Mesendoderm (in vitro differentiated cells): ENCODE measurements around the gene WASF3.
A peak's percentile ranks its signal among the peaks of the same experiment; 100 is the strongest.

Source experiments
- DNase-seq: peaks from one replicate; pipeline ENCODE4 v3.0.0; 2013
- H2AK5ac ChIP-seq: 2 replicates; pipeline ENCODE4 v1.6.1; 2013; ENCODE audit warnings: low read length, inconsistent platforms
- H2BK120ac ChIP-seq: 2 replicates; pipeline ENCODE4 v1.6.1; 2013; ENCODE audit warnings: low read depth, mild to moderate bottlenecking, low read length, moderate library complexity, mixed read lengths
- H2BK15ac ChIP-seq: replicated peaks from 2 replicates; pipeline ENCODE4 v1.6.1; 2013; ENCODE audit warnings: low read depth, mild to moderate bottlenecking, moderate library complexity
- H2BK5ac ChIP-seq: 2 replicates; pipeline ENCODE4 v1.6.1; 2013; ENCODE audit warnings: low read length, inconsistent platforms
- H3K18ac ChIP-seq: 2 replicates; pipeline ENCODE4 v1.6.1; 2013; ENCODE audit warnings: mild to moderate bottlenecking, low read length, mixed read lengths
- H3K23ac ChIP-seq: one replicate; pipeline ENCODE4 v1.6.1; 2013; ENCODE audit warnings: low read length
- H3K27ac ChIP-seq: 2 replicates; pipeline ENCODE4 v1.5.1; 2013; ENCODE audit warnings: low read depth, mild to moderate bottlenecking, inconsistent platforms, low read length, moderate library complexity
- H3K27me3 ChIP-seq: 2 replicates; pipeline ENCODE4 v1.6.1; 2013; ENCODE audit warnings: low read length, control low read depth, mild to moderate bottlenecking, inconsistent platforms; ENCODE audit not compliant: insufficient read depth, poor library complexity
- H3K36me3 ChIP-seq: 2 replicates; pipeline ENCODE4 v1.6.1; 2013; ENCODE audit warnings: low read length, inconsistent platforms; ENCODE audit not compliant: control insufficient read depth, insufficient read depth
- H3K4ac ChIP-seq: one replicate; pipeline ENCODE4 v1.6.1; 2013; ENCODE audit warnings: low read depth, mild to moderate bottlenecking, low read length, moderate library complexity
- H3K4me1 ChIP-seq: 2 replicates; pipeline ENCODE4 v1.6.1; 2013; ENCODE audit warnings: low read depth, low read length, inconsistent platforms; ENCODE audit not compliant: control insufficient read depth
- H3K4me2 ChIP-seq: 2 replicates; pipeline ENCODE4 v1.6.1; 2013; ENCODE audit warnings: low read length
- H3K4me3 ChIP-seq: 2 replicates; pipeline ENCODE4 v1.5.1; 2013; ENCODE audit warnings: mild to moderate bottlenecking, low read length
- H3K56ac ChIP-seq: one replicate; pipeline ENCODE4 v1.6.1; 2013; ENCODE audit warnings: low read length
- H3K79me1 ChIP-seq: 2 replicates; pipeline ENCODE4 v1.6.1; 2013; ENCODE audit warnings: low read length, inconsistent platforms
- H3K79me2 ChIP-seq: 2 replicates; pipeline ENCODE4 v1.6.1; 2013; ENCODE audit warnings: mild to moderate bottlenecking, low read length; ENCODE audit not compliant: control insufficient read depth, insufficient read depth
- H3K9ac ChIP-seq: 2 replicates; pipeline ENCODE4 v1.6.1; 2013; ENCODE audit warnings: low read length, inconsistent platforms
- H4K5ac ChIP-seq: one replicate; pipeline ENCODE4 v1.6.1; 2013; ENCODE audit warnings: low read length
- H4K8ac ChIP-seq: one replicate; pipeline ENCODE4 v1.6.1; 2013; ENCODE audit warnings: low read depth, mild to moderate bottlenecking, control low read depth, low read length, moderate library complexity
- WGBS: extraction: QIAGEN DNeasy Blood & Tissue Kit; methylation state at CpG from one replicate; pipeline ENCODE4 v1.1.7; 2013; ENCODE audit warnings: low lambda C conversion rate, missing lambda C conversion rate; ENCODE audit not compliant: insufficient coverage; ENCODE audit errors: extremely low coverage; 5-methylcytosine and 5-hydroxymethylcytosine counted together

The WASF3 gene

GRCh38 chr13:26548205-26548765 is 9.2 kb upstream of the WASF3 start:
- Histone ChIP-seq H3K4me1 (no peaks in the 10 kb centered on the region), H3K4me2 (no peak overlapping the region), H3K27me3 (no peaks in the 10 kb centered on the region), H3K56ac (no peak overlapping the region), H3K4ac (no peak overlapping the region), H3K4me3 (no peak overlapping the region), H3K27ac (no peak overlapping the region), H3K79me1 (no peaks in the 10 kb centered on the region), H2BK5ac (no peak overlapping the region), H4K8ac (no peak overlapping the region), H2BK120ac (no peak overlapping the region), H3K9ac (no peak overlapping the region), H4K5ac (no peak overlapping the region), H3K18ac (no peak overlapping the region), H3K79me2 (no peaks in the 10 kb centered on the region), H2AK5ac (no peak overlapping the region), H3K23ac (no peak overlapping the region), H3K36me3 (no peaks in the 10 kb centered on the region), H2BK15ac (no peak overlapping the region)
- WGBS, result no CpG with 5 or more reads among the region's 5 CpGs
- DNase-seq, result no peak

DNA sequence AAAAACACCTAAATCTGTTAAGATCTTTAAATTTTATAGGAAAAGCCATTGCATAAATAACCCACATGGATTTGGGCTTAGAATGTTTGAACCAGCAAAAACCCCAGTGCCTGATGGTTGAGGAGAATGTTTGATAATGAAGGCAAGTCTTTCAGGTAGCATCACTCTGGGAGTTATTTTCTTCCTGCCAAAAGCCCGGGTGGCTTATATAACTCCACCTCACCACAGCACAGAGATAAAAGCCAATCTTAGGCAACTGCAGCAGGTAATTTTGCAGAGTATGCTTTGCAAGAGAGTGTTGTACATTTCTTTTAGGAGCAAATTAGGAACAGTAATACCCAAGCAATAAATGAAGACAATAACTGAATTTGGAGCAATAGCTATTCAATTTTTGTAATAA is 7.8 kb upstream of the WASF3 start:
- no peak for DNase-seq
- H2BK15ac ChIP-seq, result no peak overlapping the region
- no peak overlapping the region for H3K27ac ChIP-seq
- no peaks in the 10 kb centered on the region for H3K4me1 ChIP-seq
- no peak overlapping the region for H3K18ac ChIP-seq
- H3K79me1 ChIP-seq, result no peaks in the 10 kb centered on the region
- H2AK5ac ChIP-seq, result no peak overlapping the region
- H3K4ac ChIP-seq, result no peak overlapping the region
- no peaks in the 10 kb centered on the region for H3K79me2 ChIP-seq
- H3K4me2 ChIP-seq, result no peak overlapping the region
- no peaks in the 10 kb centered on the region for H3K36me3 ChIP-seq
- H3K27me3 ChIP-seq, result no peaks in the 10 kb centered on the region
- H3K9ac ChIP-seq, result no peak overlapping the region
- H3K4me3 ChIP-seq, result no peak overlapping the region
- no peak overlapping the region for H3K23ac ChIP-seq
- H4K5ac ChIP-seq, result no peak overlapping the region
- peak overlapping the region; percentile 44 for H4K8ac ChIP-seq
- no peak overlapping the region for H2BK5ac ChIP-seq
- H2BK120ac ChIP-seq, result no peak overlapping the region
- no peak overlapping the region for H3K56ac ChIP-seq
- WGBS, result no CpG with 5 or more reads among the region's 1 CpG

GRCh38 chr13:26551255-26551860 is 6.1 kb upstream of the WASF3 start:
- Histone ChIP-seq H3K18ac (no peak overlapping the region), H3K4me1 (no peaks in the 10 kb centered on the region), H2BK120ac (no peak overlapping the region), H4K5ac (no peak overlapping the region), H3K79me2 (no peaks in the 10 kb centered on the region), H3K9ac (no peak overlapping the region), H3K4me2 (no peak overlapping the region), H3K79me1 (no peaks in the 10 kb centered on the region), H3K27me3 (no peaks in the 10 kb centered on the region), H3K56ac (no peak overlapping the region), H4K8ac (no peak overlapping the region), H2AK5ac (no peak overlapping the region), H3K4ac (no peak overlapping the region), H3K27ac (no peak overlapping the region), H3K36me3 (no peaks in the 10 kb centered on the region), H3K4me3 (no peak overlapping the region), H2BK5ac (no peak overlapping the region), H3K23ac (no peak overlapping the region), H2BK15ac (no peak overlapping the region)
- no CpG with 5 or more reads among the region's 6 CpGs for WGBS
- no peak for DNase-seq

DNA sequence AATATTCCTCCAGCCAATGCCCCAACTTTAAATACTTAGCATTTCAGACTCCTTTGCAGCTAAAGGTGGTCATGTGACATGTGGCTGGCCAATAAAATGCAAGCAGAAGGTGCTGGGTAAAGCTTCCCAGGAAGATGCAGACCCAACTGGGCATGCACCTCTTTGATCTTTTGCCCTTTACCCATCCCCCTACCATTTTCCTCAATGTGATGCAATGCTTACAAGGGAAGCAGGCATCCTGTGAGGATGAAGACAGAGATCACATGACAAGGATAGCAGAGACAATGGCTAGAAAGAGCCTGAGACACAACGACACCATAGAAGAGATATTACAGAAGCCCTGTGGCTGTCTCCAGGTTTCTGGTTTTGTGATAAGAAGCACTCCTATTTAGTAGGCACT is 2.1 kb upstream of the WASF3 start:
- no CpG with 5 or more reads among the region's 1 CpG for WGBS
- DNase-seq, result peak; percentile 40
- Histone ChIP-seq H2BK5ac (no peak overlapping the region), H3K79me2 (no peaks in the 10 kb centered on the region), H3K36me3 (no peaks in the 10 kb centered on the region), H3K27me3 (no peaks in the 10 kb centered on the region), H2BK15ac (no peak overlapping the region), H3K27ac (no peak overlapping the region), H3K56ac (no peak overlapping the region), H3K18ac (no peak overlapping the region), H3K79me1 (no peaks in the 10 kb centered on the region), H3K4me1 (no peaks in the 10 kb centered on the region), H3K23ac (no peak overlapping the region), H3K9ac (no peak overlapping the region), H2AK5ac (no peak overlapping the region), H3K4ac (no peak overlapping the region), H2BK120ac (no peak overlapping the region), H3K4me3 (no peak overlapping the region), H4K5ac (no peak overlapping the region), H3K4me2 (no peak overlapping the region), H4K8ac (no peak overlapping the region)

- Histone ChIP-seq H3K4ac (no peak overlapping the region), H2BK5ac (no peak overlapping the region), H3K18ac (no peak overlapping the region), H4K8ac (no peak overlapping the region), H2AK5ac (no peak overlapping the region), H4K5ac (no peak overlapping the region), H3K4me2 (peak overlapping the region; percentile 64), H3K79me1 (peaks cover 7% of the 10 kb centered on the region), H3K36me3 (no peaks in the 10 kb centered on the region), H2BK120ac (no peak overlapping the region), H3K27ac (no peak overlapping the region), H2BK15ac (no peak overlapping the region), H3K9ac (peak overlapping the region; percentile 69), H3K4me3 (peak overlapping the region; percentile 19), H3K27me3 (no peaks in the 10 kb centered on the region), H3K56ac (peak overlapping the region; percentile 82), H3K79me2 (peaks cover 5% of the 10 kb centered on the region), H3K4me1 (peaks cover 1% of the 10 kb centered on the region), H3K23ac (no peak overlapping the region)
- no CpG with 5 or more reads among the region's 3 CpGs for WGBS
- no peak for DNase-seq
Measured at GRCh38 chr13:26557051-26557392, 461 bp upstream of the WASF3 start.
